H1 (cell line): ENCODE results near the gene PTPRF. TPM values are rescaled to one million over a fixed set of nuclear protein-coding genes. Genes with fewer than 3 reads are reported as not detected.

Source experiments
- CTCF ChIA-PET: fragments of 300-600 bp; sonication (Branson Sonifier 250); formaldehyde crosslinking; loops from one replicate; lab custom pipeline; 2021; ENCODE audit not compliant: partially characterized antibody; lab: Charles Lee
- POLR2A ChIA-PET: fragments of 300-600 bp; sonication (Branson Sonifier 250); formaldehyde crosslinking; loops from one replicate; lab custom pipeline; 2021; ENCODE audit warnings: inconsistent platforms; ENCODE audit not compliant: partially characterized antibody; lab: Charles Lee
- DNase-seq, 2 experiments: peaks; one replicate each; pipeline versions ENCODE4 v3.0.0 to v3.0.0-alpha.2; 2010 to 2022; ENCODE audit warnings: low spot score in 2 of 2, low read depth in 1 of 2, mixed read lengths in 1 of 2
- FAIRE-seq: peaks from 2 replicates; lab custom pipeline; 2011; peaks lifted over from hg19 to GRCh38; lab: Jason Lieb, UNC
- H2AFZ ChIP-seq: 2 replicates; pipeline ENCODE4 v1.8.1; 2012; ENCODE audit warnings: low read length, inconsistent platforms
- H2AK5ac ChIP-seq: 2 replicates; pipeline ENCODE4 v1.6.1; 2013; ENCODE audit warnings: low read depth, low read length
- H2BK120ac ChIP-seq: replicated peaks from 2 replicates; pipeline ENCODE3; 2013; ENCODE audit warnings: low read depth, low read length, inconsistent platforms
- H2BK12ac ChIP-seq: 2 replicates; pipeline ENCODE4 v1.6.1; 2013; ENCODE audit warnings: low read depth, low read length
- H2BK15ac ChIP-seq: 2 replicates; pipeline ENCODE4 v1.6.1; 2013; ENCODE audit warnings: low read length
- H2BK20ac ChIP-seq: 2 replicates; pipeline ENCODE4 v1.6.1; 2013; ENCODE audit warnings: low read length
- H2BK5ac ChIP-seq: 2 replicates; pipeline ENCODE4 v1.6.1; 2013; ENCODE audit warnings: low read depth, low read length
- H3K14ac ChIP-seq: 2 replicates; pipeline ENCODE4 v1.6.1; 2013; ENCODE audit warnings: inconsistent platforms; ENCODE audit not compliant: insufficient read length
- H3K18ac ChIP-seq: 2 replicates; pipeline ENCODE4 v1.6.1; 2013; ENCODE audit warnings: low read length; ENCODE audit errors: extremely low read depth
- H3K23ac ChIP-seq: 2 replicates; pipeline ENCODE4 v1.6.1; 2013; ENCODE audit warnings: inconsistent platforms; ENCODE audit not compliant: insufficient read length
- H3K23me2 ChIP-seq: 2 replicates; pipeline ENCODE4 v1.6.1; 2013; ENCODE audit warnings: low read depth, low read length
- H3K27ac ChIP-seq: 2 replicates; pipeline ENCODE4 v1.6.1; 2011; ENCODE audit warnings: low read depth, low read length, inconsistent platforms
- H3K27me3 ChIP-seq, 4 experiments: replicated peaks in 1 of 4; 1 replicate in 1 of 4; 2 replicates in 3 of 4; pipeline versions ENCODE4 v1.6.1 to v1.8.1; 2011 to 2013; ENCODE audit warnings: low read length in 3 of 4, mild to moderate bottlenecking in 3 of 4, inconsistent platforms in 2 of 4, mixed read lengths in 2 of 4, moderate library complexity in 1 of 4; ENCODE audit not compliant: control insufficient read depth in 3 of 4, insufficient read depth in 3 of 4; ENCODE audit errors: extremely low read depth in 1 of 4
- H3K36me3 ChIP-seq, 4 experiments: 2 replicates each; pipeline versions ENCODE4 v1.6.1 to v1.8.1; 2011 to 2013; ENCODE audit warnings: mild to moderate bottlenecking in 4 of 4, low read length in 3 of 4, moderate library complexity in 2 of 4, control low read depth in 1 of 4, inconsistent platforms in 1 of 4; ENCODE audit not compliant: insufficient read depth in 4 of 4, control insufficient read depth in 2 of 4
- H3K4ac ChIP-seq: replicated peaks from 2 replicates; pipeline ENCODE3; 2013; ENCODE audit warnings: low read length, low read depth, mixed read lengths, inconsistent platforms; ENCODE audit not compliant: insufficient read length
- H3K4me1 ChIP-seq, 4 experiments: replicated peaks in 1 of 4; 1 replicate in 1 of 4; 2 replicates in 3 of 4; pipeline versions ENCODE4 v1.6.1 to v1.8.1; 2011 to 2013; ENCODE audit warnings: low read length in 3 of 4, inconsistent platforms in 2 of 4, mixed read lengths in 1 of 4; ENCODE audit not compliant: insufficient read depth in 4 of 4, control insufficient read depth in 3 of 4
- H3K4me2 ChIP-seq, 2 experiments: 2 replicates each; pipeline versions ENCODE4 v1.6.1 to v1.8.1; 2011 to 2013; ENCODE audit warnings: low read depth in 2 of 2, low read length in 2 of 2, control low read depth in 1 of 2, inconsistent platforms in 1 of 2, mild to moderate bottlenecking in 1 of 2; ENCODE audit not compliant: insufficient read depth in 1 of 2
- H3K4me3 ChIP-seq, 4 experiments: fragments of 200-600, 300-600 bp in 1 of 4; sonication (generic), shearing (Covaris generic), sonication (Bioruptor Twin) in 1 of 4; 2 replicates each; pipeline versions ENCODE4 v1.5.1 to v1.8.1; 2011 to 2016; ENCODE audit warnings: low read length in 4 of 4, low read depth in 3 of 4, control low read depth in 2 of 4, inconsistent platforms in 2 of 4, mild to moderate bottlenecking in 2 of 4, mixed read lengths in 1 of 4, moderate library complexity in 1 of 4; ENCODE audit not compliant: insufficient read depth in 2 of 4; ENCODE audit errors: extremely low read depth in 1 of 4
- H3K56ac ChIP-seq: replicated peaks from 2 replicates; pipeline ENCODE3; 2013; ENCODE audit warnings: low read depth, mild to moderate bottlenecking, mixed read lengths, low read length, inconsistent platforms; ENCODE audit not compliant: insufficient read length
- H3K79me1 ChIP-seq: 2 replicates; pipeline ENCODE4 v1.6.1; 2013; ENCODE audit warnings: low read depth, low read length, control low read depth
- H3K79me2 ChIP-seq, 2 experiments: 2 replicates each; pipeline versions ENCODE4 v1.6.1 to v1.8.1; 2012 to 2013; ENCODE audit warnings: low read length in 2 of 2, mild to moderate bottlenecking in 2 of 2, inconsistent platforms in 1 of 2; ENCODE audit not compliant: insufficient read depth in 2 of 2, control insufficient read depth in 1 of 2
- H3K9ac ChIP-seq, 4 experiments: replicated peaks in 1 of 4; 1 replicate in 1 of 4; 2 replicates in 3 of 4; pipeline versions ENCODE4 v1.6.1 to v1.8.1; 2011 to 2013; ENCODE audit warnings: low read depth in 3 of 4, low read length in 3 of 4, control low read depth in 2 of 4, mild to moderate bottlenecking in 2 of 4, moderate library complexity in 2 of 4, inconsistent platforms in 1 of 4; ENCODE audit errors: extremely low read depth in 1 of 4
- H3K9me3 ChIP-seq, 2 experiments: 2 replicates each; pipeline versions ENCODE4 v1.6.1 to v1.8.1; 2012 to 2013; ENCODE audit warnings: mild to moderate bottlenecking in 2 of 2, moderate library complexity in 2 of 2, control low read depth in 1 of 2, inconsistent platforms in 1 of 2, low read depth in 1 of 2, low read length in 1 of 2, mixed read lengths in 1 of 2; ENCODE audit not compliant: insufficient read depth in 2 of 2
- H4K20me1 ChIP-seq, 2 experiments: replicated peaks in 1 of 2; 2 replicates each; pipeline versions ENCODE3 to v1.8.1; 2011 to 2013; ENCODE audit warnings: inconsistent platforms in 2 of 2, low read length in 2 of 2, mild to moderate bottlenecking in 1 of 2; ENCODE audit not compliant: insufficient read depth in 2 of 2, control insufficient read depth in 1 of 2
- H4K5ac ChIP-seq: 2 replicates; pipeline ENCODE4 v1.6.1; 2013; ENCODE audit warnings: low read length, low read depth, mixed read lengths, inconsistent platforms; ENCODE audit not compliant: insufficient read length
- H4K8ac ChIP-seq: 2 replicates; pipeline ENCODE4 v1.8.0; 2013; ENCODE audit warnings: mild to moderate bottlenecking, moderate library complexity, low read length, inconsistent platforms; ENCODE audit not compliant: insufficient read depth; ENCODE audit errors: extremely low read depth
- H4K91ac ChIP-seq: replicated peaks from 2 replicates; pipeline ENCODE3; 2013; ENCODE audit warnings: low read length, mixed read lengths, inconsistent platforms; ENCODE audit not compliant: insufficient read length
- JUN ChIP-seq: IDR thresholded peaks from 2 replicates; pipeline ENCODE4 v1.6.1; 2011; ENCODE audit warnings: low read depth, mild to moderate bottlenecking, improper control_type of control experiment, low read length
- MAFK ChIP-seq: IDR thresholded peaks from 2 replicates; pipeline ENCODE4 v1.6.1; 2012; ENCODE audit warnings: low read depth, mild to moderate bottlenecking, improper control_type of control experiment, low read length
- NRF1 ChIP-seq: IDR thresholded peaks from 2 replicates; pipeline ENCODE4 v1.6.1; 2011; ENCODE audit warnings: mild to moderate bottlenecking, low read depth, low read length, improper control_type of control experiment
- SIRT6 ChIP-seq: IDR thresholded peaks from one replicate; pipeline ENCODE4 v1.7.1; 2012; ENCODE audit warnings: low read length, inconsistent platforms
- TAF7 ChIP-seq: optimal IDR thresholded peaks from 2 replicates; pipeline ENCODE3; 2011; ENCODE audit warnings: low read depth, mild to moderate bottlenecking, inconsistent platforms, low read length, moderate library complexity, borderline replicate concordance
- WGBS, 2 experiments: shearing (Covaris generic) in 1 of 2; methylation state at CpG; one replicate each; pipeline versions ENCODE4 v1.1.6 to v1.1.7; 2013 to 2015; ENCODE audit warnings: low lambda C conversion rate in 2 of 2, mixed read lengths in 2 of 2, inconsistent platforms in 1 of 2, low coverage in 1 of 2, missing lambda C conversion rate in 1 of 2; ENCODE audit not compliant: insufficient replicate concordance in 2 of 2, insufficient coverage in 1 of 2, insufficient read length in 1 of 2; ENCODE audit errors: extremely low coverage in 1 of 2, missing lambda C conversion rate in 1 of 2; 5-methylcytosine and 5-hydroxymethylcytosine counted together
- polyA plus RNA-seq, 7 experiments: library from polyadenylated mRNA; depleted of rRNA in 3 of 7; stranded (reverse) in 5 of 7; unstranded in 2 of 7; fragments of >200 nt in 5 of 7; fragments of 200-250 nt in 2 of 7; gene quantifications; 1 replicate in 5 of 7; 2 replicates in 1 of 7; 4 replicates in 1 of 7; pipeline versions ENCODE4 v1.2.1 to v1.2.3, GENCODE V29; 2011 to 2013; ENCODE audit warnings: missing spikeins in 2 of 7, mixed read lengths in 2 of 7
- total RNA-seq: library from RNA; stranded (reverse); fragmentation: NEBNext Ultra II Directional; extraction: Animal tissue kit (Norgen Biotek cat#: 25700); gene quantifications from 2 replicates; pipeline ENCODE4 v1.2.1, GENCODE V29; 2021

The PTPRF gene
- total and polyA plus RNA-seq, 2 of the 8 experiments (the other 6 are each of a cell fraction or from before 2014, with no cell fraction given): 136 to 231 TPM

DNA sequence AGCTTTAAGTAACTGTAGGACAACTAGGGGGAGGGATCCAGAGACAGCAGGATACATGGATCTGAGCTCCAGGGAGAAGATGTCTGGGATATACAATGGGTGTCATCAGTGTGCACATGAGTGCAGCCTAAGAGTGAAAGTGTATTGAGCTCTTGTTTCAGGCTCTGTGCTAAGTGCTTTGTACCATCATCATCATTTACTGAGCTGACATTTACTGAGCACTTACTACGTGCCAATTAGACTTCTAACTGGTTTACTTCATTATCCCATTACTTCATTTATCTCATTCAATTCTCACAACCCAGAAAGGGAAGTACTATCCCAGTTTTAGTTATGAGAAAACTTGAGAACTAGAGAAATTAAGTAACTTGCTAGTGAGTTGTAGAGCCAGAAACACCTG, 114.8 kb downstream of the PTPRF start:
- TF ChIP-seq JUN (no peak), TAF7 (no peak), NRF1 (no peak), SIRT6 (no peak), MAFK (no peak)
- Histone ChIP-seq H4K8ac (no peak overlapping the region), H3K4me2 (no peak overlapping the region), H3K79me1 (no peaks in the 10 kb centered on the region), H3K23ac (no peak overlapping the region), H3K14ac (no peak overlapping the region), H3K36me3 (no peaks in the 10 kb centered on the region), H4K91ac (no peak overlapping the region), H3K9ac (no peak overlapping the region), H3K56ac (no peak overlapping the region), H4K20me1 (no peaks in the 10 kb centered on the region), H3K18ac (no peak overlapping the region), H2BK20ac (no peak overlapping the region), H3K23me2 (peaks cover 3% of the 10 kb centered on the region; the same call in 1 of the 2 replicates), H2AFZ (no peak overlapping the region), H2BK120ac (no peak overlapping the region), H3K9me3 (no peaks in the 10 kb centered on the region), H2BK5ac (no peak overlapping the region), H3K4ac (no peak overlapping the region), H3K27me3 (no peaks in the 10 kb centered on the region; a peak in 1 of 7 replicates), H2AK5ac (no peak overlapping the region), H3K4me1 (no peaks in the 10 kb centered on the region), H4K5ac (no peak overlapping the region), H2BK15ac (no peak overlapping the region), H3K79me2 (peaks cover 0 to under 1% of the 10 kb centered on the region in 2 experiments; a peak in 2 of 4 replicates), H2BK12ac (no peak overlapping the region; the same call in 1 of the 2 replicates), H3K27ac (no peak overlapping the region), H3K4me3 (no peak overlapping the region)
- WGBS, 2 experiments: 82% methylated on average over 1 of the region's 1 CpG; no CpG with 5 or more reads in 1 of the 2 experiments
- no peak for DNase-seq
- POLR2A ChIA-PET: interaction anchor here (0.7 to 33.2 kb wide), 3 partner anchors 10 to 133 kb away, joined by 3 to 651 read pairs (median 19); no protein-coding TSS in a partner anchor
- CTCF ChIA-PET: interaction anchor here (0.7 to 2.6 kb wide), 5 partner anchors 9 to 91 kb away, joined by 3 to 14 read pairs (median 3); no protein-coding TSS in a partner anchor
- no peak for FAIRE-seq
